H9 (cell line): Measurements from ENCODE around the gene CEP192. TPM values are rescaled to one million over a fixed set of nuclear protein-coding genes. Genes with fewer than 3 reads are reported as not detected.

Experiments
- DNase-seq: peaks from one replicate; pipeline ENCODE4 v3.0.0-alpha.2; 2017
- H2AFZ ChIP-seq: one replicate; pipeline ENCODE4 v1.6.1; 2013; ENCODE audit warnings: mild to moderate bottlenecking, low read length, control low read depth, moderate library complexity
- H2AK5ac ChIP-seq: 2 replicates; pipeline ENCODE4 v1.6.1; 2013; ENCODE audit warnings: low read length, control low read depth, mixed read lengths; ENCODE audit not compliant: insufficient read length
- H2BK120ac ChIP-seq: one replicate; pipeline ENCODE4 v1.6.1; 2013; ENCODE audit warnings: low read depth, mild to moderate bottlenecking, low read length, control low read depth, inconsistent platforms; ENCODE audit not compliant: poor library complexity, severe bottlenecking
- H2BK12ac ChIP-seq: 2 replicates; pipeline ENCODE4 v1.6.1; 2013; ENCODE audit warnings: low read length, control low read depth, mixed read lengths, low read depth; ENCODE audit not compliant: insufficient read length
- H2BK15ac ChIP-seq: 2 replicates; pipeline ENCODE4 v1.6.1; 2013; ENCODE audit warnings: low read depth, low read length, control low read depth
- H2BK20ac ChIP-seq: one replicate; pipeline ENCODE4 v1.6.1; 2013; ENCODE audit warnings: low read depth, mild to moderate bottlenecking, low read length, control low read depth, inconsistent platforms; ENCODE audit not compliant: poor library complexity, severe bottlenecking
- H2BK5ac ChIP-seq: 2 replicates; pipeline ENCODE4 v1.6.1; 2013; ENCODE audit warnings: low read length, control low read depth, mixed read lengths; ENCODE audit not compliant: insufficient read length
- H3K14ac ChIP-seq: 2 replicates; pipeline ENCODE4 v1.6.1; 2013; ENCODE audit warnings: low read length, control low read depth; ENCODE audit not compliant: insufficient read depth
- H3K18ac ChIP-seq: 2 replicates; pipeline ENCODE4 v1.6.1; 2013; ENCODE audit warnings: low read depth, mild to moderate bottlenecking, mixed read lengths, low read length, control low read depth; ENCODE audit not compliant: insufficient read length
- H3K23ac ChIP-seq: 2 replicates; pipeline ENCODE4 v1.6.1; 2013; ENCODE audit warnings: low read length, control low read depth, mixed read lengths, low read depth; ENCODE audit not compliant: insufficient read length
- H3K23me2 ChIP-seq: 2 replicates; pipeline ENCODE4 v1.6.1; 2013; ENCODE audit warnings: low read depth, mild to moderate bottlenecking, mixed read lengths, low read length, control low read depth; ENCODE audit not compliant: insufficient read length, poor library complexity, severe bottlenecking
- H3K27ac ChIP-seq: 2 replicates; pipeline ENCODE4 v1.5.1; 2013; ENCODE audit warnings: low read length, control low read depth, mixed read lengths, low read depth; ENCODE audit not compliant: insufficient read length
- H3K27me3 ChIP-seq: 2 replicates; pipeline ENCODE4 v1.6.1; 2013; ENCODE audit warnings: low read length, control low read depth, inconsistent platforms; ENCODE audit not compliant: insufficient read depth
- H3K4ac ChIP-seq: 2 replicates; pipeline ENCODE4 v1.6.1; 2013; ENCODE audit warnings: low read depth, mild to moderate bottlenecking, control low read depth, inconsistent platforms, low read length, moderate library complexity
- H3K4me1 ChIP-seq: 2 replicates; pipeline ENCODE4 v1.6.1; 2013; ENCODE audit warnings: low read length, control low read depth, inconsistent platforms; ENCODE audit not compliant: insufficient read depth
- H3K4me2 ChIP-seq: 2 replicates; pipeline ENCODE4 v1.6.1; 2013; ENCODE audit warnings: low read length, control low read depth, mixed read lengths; ENCODE audit not compliant: insufficient read length, insufficient read depth
- H3K56ac ChIP-seq: 2 replicates; pipeline ENCODE4 v1.6.1; 2013; ENCODE audit warnings: low read depth, mild to moderate bottlenecking, mixed read lengths, low read length, control low read depth; ENCODE audit not compliant: insufficient read length
- H3K79me1 ChIP-seq: 2 replicates; pipeline ENCODE4 v1.6.1; 2013; ENCODE audit warnings: low read depth, mild to moderate bottlenecking, moderate library complexity, low read length, control low read depth, inconsistent platforms; ENCODE audit not compliant: insufficient read depth, poor library complexity, severe bottlenecking
- H3K79me2 ChIP-seq: 2 replicates; pipeline ENCODE4 v1.6.1; 2013; ENCODE audit warnings: low read length, control low read depth, inconsistent platforms; ENCODE audit not compliant: insufficient read depth
- H3K9ac ChIP-seq: 2 replicates; pipeline ENCODE4 v1.6.1; 2013; ENCODE audit warnings: low read length, control low read depth, mixed read lengths; ENCODE audit not compliant: insufficient read length; ENCODE audit errors: extremely low read depth
- H3K9me3 ChIP-seq: one replicate; pipeline ENCODE4 v1.6.1; 2013; ENCODE audit warnings: low read depth, low read length, inconsistent platforms; ENCODE audit not compliant: control insufficient read depth
- H3T11ph ChIP-seq: one replicate; pipeline ENCODE4 v1.6.1; 2013; ENCODE audit warnings: mild to moderate bottlenecking, low read length, control low read depth, inconsistent platforms
- H4K20me1 ChIP-seq: one replicate; pipeline ENCODE4 v1.6.1; 2013; ENCODE audit not compliant: control insufficient read depth, insufficient read length, insufficient read depth
- H4K5ac ChIP-seq: 2 replicates; pipeline ENCODE4 v1.6.1; 2013; ENCODE audit warnings: low read depth, mild to moderate bottlenecking, mixed read lengths, low read length, control low read depth; ENCODE audit not compliant: insufficient read length
- H4K8ac ChIP-seq: replicated peaks from 2 replicates; pipeline ENCODE4 v1.6.1; 2013; ENCODE audit warnings: low read length, control low read depth, mixed read lengths, low read depth; ENCODE audit not compliant: insufficient read length
- H4K91ac ChIP-seq: 2 replicates; pipeline ENCODE4 v1.6.1; 2013; ENCODE audit warnings: low read depth, mild to moderate bottlenecking, moderate library complexity, mixed read lengths, low read length, control low read depth; ENCODE audit not compliant: insufficient read length
- H3K27ac Mint-ChIP-seq, 3 experiments: 2 replicates in 2 of 3; 3 replicates in 1 of 3; pipeline ENCODE4 v1.8.0; 2020 to 2021; ENCODE audit warnings: mixed read lengths in 3 of 3, mild to moderate bottlenecking in 1 of 3, moderate library complexity in 1 of 3
- H3K27me3 Mint-ChIP-seq: 2 replicates; pipeline ENCODE4 v1.8.0; 2021; ENCODE audit warnings: low read depth, mild to moderate bottlenecking, moderate library complexity, mixed read lengths
- H3K36me3 Mint-ChIP-seq, 3 experiments: 2 replicates in 2 of 3; 3 replicates in 1 of 3; pipeline ENCODE4 v1.8.0; 2020 to 2021; ENCODE audit warnings: low read depth in 3 of 3, mixed read lengths in 3 of 3; ENCODE audit not compliant: insufficient read depth in 1 of 3
- H3K4me1 Mint-ChIP-seq, 2 experiments: 2 replicates each; pipeline ENCODE4 v1.8.0; 2020; ENCODE audit warnings: mixed read lengths in 2 of 2
- H3K4me3 Mint-ChIP-seq, 2 experiments: 2 replicates in 1 of 2; 3 replicates in 1 of 2; pipeline ENCODE4 v1.8.0; 2020 to 2021; ENCODE audit warnings: mild to moderate bottlenecking in 2 of 2, mixed read lengths in 2 of 2, moderate library complexity in 1 of 2
- H3K9me3 Mint-ChIP-seq, 2 experiments: 2 replicates in 1 of 2; 3 replicates in 1 of 2; pipeline ENCODE4 v1.8.0; 2020; ENCODE audit warnings: mild to moderate bottlenecking in 2 of 2, mixed read lengths in 2 of 2, moderate library complexity in 1 of 2
- CTCF ChIP-seq: fragments of 200-600 bp; sonication (generic); conservative IDR thresholded peaks from 3 replicates; pipeline ENCODE4 v1.8.0; 2021; ENCODE audit warnings: antibody characterized with exemption, mild to moderate bottlenecking
- WGBS: extraction: QIAGEN DNeasy Blood & Tissue Kit; methylation state at CpG from one replicate; pipeline ENCODE4 v1.1.7; 2013; ENCODE audit warnings: missing lambda C conversion rate, low lambda C conversion rate, mixed read lengths; ENCODE audit not compliant: insufficient read length; ENCODE audit errors: extremely low coverage; 5-methylcytosine and 5-hydroxymethylcytosine counted together
- total RNA-seq: library from RNA; stranded (reverse); gene quantifications from 2 replicates; pipeline ENCODE4 v1.2.1, GENCODE V29; 2021

CEP192 gene
- total RNA-seq, 1 experiment from 2014 or later: 23.5 TPM

GRCh38 chr18:13028869-13029268 lies 37.7 kb downstream of the CEP192 start:
- DNase-seq: no peak
- H4K8ac ChIP-seq: no peak overlapping the region
- H3K9ac ChIP-seq: no peak overlapping the region
- no peak for TF ChIP-seq CTCF
- H2AFZ ChIP-seq: no peak overlapping the region
- no peak overlapping the region for H2AK5ac ChIP-seq
- H3T11ph ChIP-seq: no peak overlapping the region
- no peaks in the 10 kb centered on the region for H4K20me1 ChIP-seq
- no peaks in the 10 kb centered on the region; the same call in 1 of the 2 replicates for H3K27me3 Mint-ChIP-seq
- WGBS: no CpG with 5 or more reads among the region's 2 CpGs
- H4K91ac ChIP-seq: no peak overlapping the region
- H3K4me2 ChIP-seq: no peak overlapping the region
- no peak overlapping the region for H3K18ac ChIP-seq
- H3K23me2 ChIP-seq: no peaks in the 10 kb centered on the region
- H3K4me3 Mint-ChIP-seq: no peak overlapping the region
- H3K27ac Mint-ChIP-seq: no peak overlapping the region
- no peaks in the 10 kb centered on the region for H3K4me1 Mint-ChIP-seq
- no peak overlapping the region for H2BK12ac ChIP-seq
- H3K56ac ChIP-seq: no peak overlapping the region
- no peak overlapping the region for H3K4ac ChIP-seq
- no peak overlapping the region for H3K27ac ChIP-seq
- H3K9me3 ChIP-seq: no peaks in the 10 kb centered on the region
- no peak overlapping the region for H4K5ac ChIP-seq
- no peaks in the 10 kb centered on the region for H3K9me3 Mint-ChIP-seq
- H3K23ac ChIP-seq: no peak overlapping the region
- H3K4me1 ChIP-seq: no peaks in the 10 kb centered on the region
- H3K79me1 ChIP-seq: no peaks in the 10 kb centered on the region
- H3K14ac ChIP-seq: no peak overlapping the region
- no peak overlapping the region for H2BK15ac ChIP-seq
- no peaks in the 10 kb centered on the region for H3K79me2 ChIP-seq
- no peak overlapping the region for H2BK5ac ChIP-seq
- H2BK120ac ChIP-seq: no peak overlapping the region
- H3K36me3 Mint-ChIP-seq: peaks cover 8 to 46% (median 28%) of the 10 kb centered on the region in 3 experiments
- H3K27me3 ChIP-seq: no peaks in the 10 kb centered on the region
- H2BK20ac ChIP-seq: no peak overlapping the region
